K562 (cell line): ENCODE data around the gene TRPM6. TPM values are rescaled to one million over a fixed set of nuclear protein-coding genes. Genes with fewer than 3 reads are reported as not detected.

Source experiments
- ATAC-seq: fragments of 200-7000 bp; cut with Tn5 transposase; 3 replicates; pipeline ENCODE4 v1.9.1; 2020; ENCODE audit warnings: moderate library complexity
- BruUV-seq: library from RNA; stranded (reverse); fragments of 400-500 nt; replicated peaks from 2 replicates; lab custom pipeline; 2021; lab: Mats Ljungman, UMichigan
- CTCF ChIA-PET: fragments of 300-600 bp; formaldehyde crosslinking; extraction: SDS; loops from one replicate; lab custom pipeline; 2021; ENCODE audit warnings: low intra/inter-chr PET ratio; lab: Yijun Ruan, JAX
- POLR2A ChIA-PET: fragments of 300-600, 350-650 bp; sonication (Branson Sonifier 250); formaldehyde crosslinking; extraction: SDS; loops from one replicate; lab custom pipeline; 2021; ENCODE audit warnings: antibody characterized with exemption, inconsistent platforms; lab: Yijun Ruan, JAX
- DNase-seq, 4 experiments: peaks; one replicate each; pipeline versions ENCODE4 v3.0.0 to v3.0.0-alpha.2; 2011 to 2018; ENCODE audit warnings: low spot score in 3 of 4, mixed read lengths in 3 of 4; ENCODE audit errors: extremely low read depth in 1 of 4
- FAIRE-seq: peaks from 2 replicates; lab custom pipeline; 2011; peaks lifted over from hg19 to GRCh38; lab: Jason Lieb, UNC
- H2AFZ ChIP-seq: 2 replicates; pipeline ENCODE4 v1.6.0; 2011; ENCODE audit warnings: low read depth, low read length, control low read depth, inconsistent platforms
- H3K27ac ChIP-seq: fragments of 200-600 bp; 3 replicates; pipeline ENCODE4 v1.8.0; 2011; ENCODE audit warnings: low read depth, mild to moderate bottlenecking, control low read depth, inconsistent platforms, low read length, moderate library complexity, mixed read lengths; ENCODE audit errors: extremely low read depth
- H3K27me3 ChIP-seq, 2 experiments: fragments of 300-600 bp in 1 of 2; 2 replicates in 1 of 2; 3 replicates in 1 of 2; pipeline versions ENCODE4 v1.6.0 to v1.8.0; 2011; ENCODE audit warnings: inconsistent platforms in 2 of 2, low read length in 2 of 2, mild to moderate bottlenecking in 1 of 2, mixed read lengths in 1 of 2, moderate library complexity in 1 of 2; ENCODE audit not compliant: control insufficient read depth in 2 of 2, insufficient read depth in 2 of 2
- H3K36me3 ChIP-seq: fragments of 300-600 bp; 3 replicates; pipeline ENCODE4 v1.8.0; 2011; ENCODE audit warnings: mild to moderate bottlenecking, low read length, inconsistent platforms; ENCODE audit not compliant: control insufficient read depth, insufficient read depth
- H3K4me1 ChIP-seq, 2 experiments: fragments of 200-600 bp in 1 of 2; replicated peaks in 1 of 2; 2 replicates in 1 of 2; 3 replicates in 1 of 2; pipeline versions ENCODE4 v1.5.1 to v1.8.0; 2011; ENCODE audit warnings: inconsistent platforms in 2 of 2, low read length in 2 of 2, mild to moderate bottlenecking in 1 of 2, mixed read lengths in 1 of 2, moderate library complexity in 1 of 2; ENCODE audit not compliant: control insufficient read depth in 2 of 2, insufficient read depth in 2 of 2
- H3K4me2 ChIP-seq: 2 replicates; pipeline ENCODE4 v1.6.1; 2011; ENCODE audit warnings: low read length, control low read depth, inconsistent platforms, mixed read lengths; ENCODE audit not compliant: insufficient read depth
- H3K4me3 ChIP-seq: fragments of 200-600 bp; sonication (generic), shearing (Covaris generic); 2 replicates; pipeline ENCODE4 v1.5.1; 2016; ENCODE audit warnings: control low read depth, inconsistent platforms
- H3K79me2 ChIP-seq: fragments of 200-600 bp; 3 replicates; pipeline ENCODE4 v1.8.0; 2011; ENCODE audit warnings: low read length, inconsistent platforms; ENCODE audit not compliant: control insufficient read depth, insufficient read depth
- H3K9ac ChIP-seq, 2 experiments: 2 replicates each; pipeline versions ENCODE4 v1.6.0 to v1.6.1; 2011; ENCODE audit warnings: low read depth in 2 of 2, low read length in 2 of 2, control low read depth in 1 of 2, inconsistent platforms in 1 of 2, mild to moderate bottlenecking in 1 of 2, mixed read lengths in 1 of 2; ENCODE audit not compliant: insufficient read depth in 1 of 2
- H3K9me1 ChIP-seq: one replicate; pipeline ENCODE4 v1.6.0; 2011; ENCODE audit warnings: inconsistent platforms, mild to moderate bottlenecking, low read length, moderate library complexity; ENCODE audit not compliant: control insufficient read depth, insufficient read depth
- H3K9me3 ChIP-seq: replicated peaks from 2 replicates; pipeline ENCODE4 v1.5.1; 2011; ENCODE audit warnings: low read depth, low read length, inconsistent platforms; ENCODE audit not compliant: control insufficient read depth, insufficient read depth
- H4K20me1 ChIP-seq: replicated peaks from 2 replicates; pipeline ENCODE4 v1.6.1; 2011; ENCODE audit warnings: low read length, inconsistent platforms, mixed read lengths; ENCODE audit not compliant: control insufficient read depth, insufficient read depth
- BHLHE40 ChIP-seq: IDR thresholded peaks from 2 replicates; pipeline ENCODE4 v1.6.1; 2011; ENCODE audit warnings: low read length, improper control_type of control experiment
- CEBPB ChIP-seq: fragments of 450-650 bp; IDR thresholded peaks from 2 replicates; pipeline ENCODE4 v1.6.1; 2016; ENCODE audit warnings: missing genetic modification characterization, missing compliant biosample characterization
- CEBPG ChIP-seq, 3 experiments: fragments of 200-800 bp in 1 of 3; sonication (Bioruptor generic) in 1 of 3; sonication (generic) in 1 of 3; formaldehyde crosslinking in 1 of 3; IDR thresholded peaks in 2 of 3; conservative IDR thresholded peaks in 1 of 3; 2 replicates each; pipeline versions ENCODE4 v1.6.1 to v1.8.0; 2016 to 2022; ENCODE audit warnings: missing compliant biosample characterization in 2 of 3, missing genetic modification characterization in 2 of 3, mild to moderate bottlenecking in 1 of 3, missing genetic modification reagents in 1 of 3
- ETV5 ChIP-seq: sonication (generic); formaldehyde crosslinking; IDR thresholded peaks from 2 replicates; pipeline ENCODE4 v1.4.0; 2020; ENCODE audit warnings: low read depth, mild to moderate bottlenecking, missing genetic modification reagents
- FOXA1 ChIP-seq: fragments of 450-650 bp; IDR thresholded peaks from 2 replicates; pipeline ENCODE4 v1.6.1; 2016; ENCODE audit warnings: mild to moderate bottlenecking, borderline replicate concordance
- FOXK1 ChIP-seq: sonication (generic); formaldehyde crosslinking; IDR thresholded peaks from 2 replicates; pipeline ENCODE4 v1.8.0; 2022; ENCODE audit warnings: missing genetic modification reagents, mild to moderate bottlenecking, borderline replicate concordance
- FOXM1 ChIP-seq, 2 experiments: fragments of 450-650 bp in 1 of 2; sonication (generic) in 1 of 2; formaldehyde crosslinking in 1 of 2; IDR thresholded peaks; 2 replicates each; pipeline versions ENCODE4 v1.6.1 to v1.9.0; 2017 to 2022; ENCODE audit warnings: low read depth in 2 of 2, mild to moderate bottlenecking in 2 of 2, missing genetic modification reagents in 1 of 2, moderate library complexity in 1 of 2
- HDAC8 ChIP-seq: fragments of 450-650 bp; IDR thresholded peaks from 2 replicates; pipeline ENCODE4 v1.6.1; 2016; ENCODE audit warnings: mild to moderate bottlenecking, missing genetic modification characterization, moderate library complexity, missing compliant biosample characterization
- HMG20A ChIP-seq: fragments of 450-650 bp; formaldehyde crosslinking; conservative IDR thresholded peaks from 2 replicates; pipeline ENCODE4 v1.4.0; 2020; ENCODE audit warnings: mild to moderate bottlenecking, mixed read lengths
- HNRNPL ChIP-seq: fragments of 200-400 bp; formaldehyde crosslinking; IDR thresholded peaks from 2 replicates; pipeline ENCODE4 v1.6.1; 2017; ENCODE audit warnings: low read depth, mild to moderate bottlenecking, low read length
- NFIX ChIP-seq: fragments of 250-450 bp; sonication (Bioruptor Pico); IDR thresholded peaks from 2 replicates; pipeline ENCODE4 v1.4.0; 2020; ENCODE audit warnings: low read depth, mild to moderate bottlenecking, moderate library complexity
- SIN3B ChIP-seq: fragments of 450-650 bp; IDR thresholded peaks from 2 replicates; pipeline ENCODE4 v1.6.1; 2017; ENCODE audit warnings: low read depth, mild to moderate bottlenecking, moderate library complexity
- XRCC4 ChIP-seq: IDR thresholded peaks from one replicate; pipeline ENCODE4 v1.6.1; 2011; ENCODE audit not compliant: insufficient read depth, insufficient read length; ENCODE audit errors: extremely low read depth
- ZNF174 ChIP-seq: fragments of 250-450 bp; sonication (Bioruptor Pico); IDR thresholded peaks from 2 replicates; pipeline ENCODE4 v1.4.0; 2020; ENCODE audit warnings: mild to moderate bottlenecking
- ZNF436 ChIP-seq: fragments of 250-450, 450-650 bp; sonication (Bioruptor Pico); formaldehyde crosslinking; IDR thresholded peaks from 2 replicates; pipeline ENCODE4 v1.7.0; 2020; ENCODE audit warnings: mild to moderate bottlenecking
- ZNF717 ChIP-seq: fragments of 250-450 bp; sonication (Bioruptor Pico); IDR thresholded peaks from 2 replicates; pipeline ENCODE4 v1.5.0; 2021
- ZNF830 ChIP-seq: fragments of 250-450 bp; sonication (Bioruptor Pico); IDR thresholded peaks from 2 replicates; pipeline ENCODE4 v1.5.0; 2021; ENCODE audit warnings: mild to moderate bottlenecking
- WGBS: fragments of 100-300 bp; shearing (Covaris generic); methylation state at CpG from one replicate; pipeline ENCODE4 v1.1.6; 2016; ENCODE audit warnings: low coverage, mixed read lengths; ENCODE audit not compliant: insufficient coverage; ENCODE audit errors: missing lambda C conversion rate; 5-methylcytosine and 5-hydroxymethylcytosine counted together
- in situ Hi-C: fragments of 300-500 bp; cut with MboI; formaldehyde crosslinking; loops from 4 replicates; pipeline ENCODE4 v1.15.0; 2018; ENCODE audit warnings: inconsistent platforms, mixed read lengths
- intact Hi-C: fragments of 100-400 bp; cut with micrococcal nuclease; formaldehyde crosslinking; loops from 2 replicates; pipeline ENCODE4 v1.14.2; 2022
- polyA plus RNA-seq, 8 experiments: library from polyadenylated mRNA; depleted of rRNA in 4 of 8; stranded (reverse) in 5 of 8; unstranded in 3 of 8; fragments of >200 nt; fragmentation: Nextera tagmentation in 2 of 8; fragmentation: Illumina TruSeq in 1 of 8; extraction: Ambion mirVana in 2 of 8; extraction: Trizol in 1 of 8; gene quantifications; 2 replicates each; pipeline versions ENCODE4 v1.2.1 to v1.2.3, GENCODE V29; 2011 to 2014; ENCODE audit warnings: inconsistent platforms in 1 of 8, missing spikeins in 1 of 8
- total RNA-seq, 7 experiments: library from RNA; depleted of rRNA in 6 of 7; stranded (reverse); fragments of >200 nt in 6 of 7; fragmentation: Illumina TruSeq in 2 of 7; extraction: Trizol in 2 of 7; gene quantifications; 2 replicates each; pipeline versions ENCODE4 v1.2.1 to v1.2.3, GENCODE V29; 2011 to 2021; ENCODE audit warnings: low replicate concordance in 1 of 7
- TF ChIP-seq, protein P1 (sequence below): fragments of 250-450 bp; sonication (Bioruptor Pico); IDR thresholded peaks from 2 replicates; pipeline ENCODE4 v1.8.0; 2022; ENCODE audit warnings: moderate library complexity, mild to moderate bottlenecking, inconsistent platforms
- TF ChIP-seq, protein P2 (sequence below): sonication (generic); formaldehyde crosslinking; IDR thresholded peaks from 2 replicates; pipeline ENCODE4 v1.8.0; 2022; ENCODE audit warnings: mild to moderate bottlenecking, missing genetic modification reagents, borderline replicate concordance
- TF ChIP-seq, protein P3 (sequence below): IDR thresholded peaks from 2 replicates; pipeline ENCODE4 v1.6.1; 2012; ENCODE audit warnings: low read depth, low read length, improper control_type of control experiment, borderline replicate concordance

TRPM6 gene
- total and polyA plus RNA-seq, 9 of the 15 experiments (the other 6 are each of a cell fraction or from before 2014, with no cell fraction given), result 0.03 to 0.16 (median 0.09) TPM

DNA sequence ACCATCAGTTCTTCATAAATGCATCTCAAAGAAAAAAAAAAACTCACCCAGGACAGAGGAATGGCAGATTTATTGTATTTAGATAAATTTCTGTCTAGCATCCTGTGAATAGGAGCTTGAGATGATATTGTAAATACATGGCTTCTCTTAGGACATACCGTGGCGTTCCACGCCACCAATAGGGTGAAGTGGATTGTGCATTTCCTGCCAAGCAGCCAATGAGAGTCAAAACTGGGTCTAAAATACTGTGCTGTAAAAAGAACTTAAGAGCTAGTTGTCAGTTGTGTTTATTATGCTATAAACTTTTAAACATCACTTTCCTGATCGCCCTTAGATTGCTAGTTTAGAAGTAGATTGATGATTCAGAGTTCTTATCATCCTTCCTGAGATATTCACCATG is 20.9 kb upstream of the TRPM6 start:
- Histone ChIP-seq H3K79me2 (no peaks in the 10 kb centered on the region), H3K36me3 (no peaks in the 10 kb centered on the region), H3K4me1 (no peaks in the 10 kb centered on the region; a peak in 1 of 5 replicates), H3K9me3 (no peaks in the 10 kb centered on the region), H3K27ac (no peak overlapping the region), H2AFZ (no peak overlapping the region), H3K9me1 (no peaks in the 10 kb centered on the region), H3K4me2 (no peak overlapping the region), H3K9ac (no peak overlapping the region), H3K4me3 (no peak overlapping the region), H3K27me3 (peaks cover 0 to 6% of the 10 kb centered on the region in 2 experiments; a peak in 2 of 5 replicates), H4K20me1 (no peaks in the 10 kb centered on the region)
- DNase-seq (no peak), ATAC-seq (no peak), FAIRE-seq (no peak)
- no peak for TF ChIP-seq XRCC4
- TF ChIP-seq FOXK1 (CRISPR knock-in tag), result no peak
- TF ChIP-seq NFIX (CRISPR knock-in tag), result no peak
- TF ChIP-seq, protein P1, sequence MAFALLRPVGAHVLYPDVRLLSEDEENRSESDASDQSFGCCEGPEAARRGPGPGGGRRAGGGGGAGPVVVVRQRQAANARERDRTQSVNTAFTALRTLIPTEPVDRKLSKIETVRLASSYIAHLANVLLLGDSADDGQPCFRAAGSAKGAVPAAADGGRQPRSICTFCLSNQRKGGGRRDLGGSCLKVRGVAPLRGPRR (CRISPR knock-in tag), result no peak
- TF ChIP-seq CEBPG (CRISPR knock-in tag; IDR thresholded peaks at IDR 0.05), result no peak
- TF ChIP-seq CEBPG (tag; conservative IDR thresholded peaks at IDR 0.05 in 1 of 2, IDR thresholded peaks at IDR 0.05 in 1 of 2), result no peak
- TF ChIP-seq HMG20A, result no peak
- TF ChIP-seq ZNF436 (CRISPR knock-in tag), result no peak
- TF ChIP-seq, protein P2, sequence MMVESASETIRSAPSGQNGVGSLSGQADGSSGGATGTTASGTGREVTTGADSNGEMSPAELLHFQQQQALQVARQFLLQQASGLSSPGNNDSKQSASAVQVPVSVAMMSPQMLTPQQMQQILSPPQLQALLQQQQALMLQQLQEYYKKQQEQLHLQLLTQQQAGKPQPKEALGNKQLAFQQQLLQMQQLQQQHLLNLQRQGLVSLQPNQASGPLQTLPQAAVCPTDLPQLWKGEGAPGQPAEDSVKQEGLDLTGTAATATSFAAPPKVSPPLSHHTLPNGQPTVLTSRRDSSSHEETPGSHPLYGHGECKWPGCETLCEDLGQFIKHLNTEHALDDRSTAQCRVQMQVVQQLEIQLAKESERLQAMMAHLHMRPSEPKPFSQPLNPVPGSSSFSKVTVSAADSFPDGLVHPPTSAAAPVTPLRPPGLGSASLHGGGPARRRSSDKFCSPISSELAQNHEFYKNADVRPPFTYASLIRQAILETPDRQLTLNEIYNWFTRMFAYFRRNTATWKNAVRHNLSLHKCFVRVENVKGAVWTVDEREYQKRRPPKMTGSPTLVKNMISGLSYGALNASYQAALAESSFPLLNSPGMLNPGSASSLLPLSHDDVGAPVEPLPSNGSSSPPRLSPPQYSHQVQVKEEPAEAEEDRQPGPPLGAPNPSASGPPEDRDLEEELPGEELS (CRISPR knock-in tag), result no peak
- TF ChIP-seq FOXA1, result no peak
- no peak for TF ChIP-seq ZNF717
- TF ChIP-seq SIN3B, result no peak
- TF ChIP-seq HNRNPL, result no peak
- TF ChIP-seq BHLHE40, result no peak
- no peak for TF ChIP-seq FOXM1 (IDR thresholded peaks at IDR 0.05; ENCODE audit: low read depth)
- TF ChIP-seq FOXM1 (CRISPR knock-in tag; IDR thresholded peaks at IDR 0.05; ENCODE audit: low read depth), result no peak
- TF ChIP-seq ETV5 (CRISPR knock-in tag), result no peak
- TF ChIP-seq, protein P3, sequence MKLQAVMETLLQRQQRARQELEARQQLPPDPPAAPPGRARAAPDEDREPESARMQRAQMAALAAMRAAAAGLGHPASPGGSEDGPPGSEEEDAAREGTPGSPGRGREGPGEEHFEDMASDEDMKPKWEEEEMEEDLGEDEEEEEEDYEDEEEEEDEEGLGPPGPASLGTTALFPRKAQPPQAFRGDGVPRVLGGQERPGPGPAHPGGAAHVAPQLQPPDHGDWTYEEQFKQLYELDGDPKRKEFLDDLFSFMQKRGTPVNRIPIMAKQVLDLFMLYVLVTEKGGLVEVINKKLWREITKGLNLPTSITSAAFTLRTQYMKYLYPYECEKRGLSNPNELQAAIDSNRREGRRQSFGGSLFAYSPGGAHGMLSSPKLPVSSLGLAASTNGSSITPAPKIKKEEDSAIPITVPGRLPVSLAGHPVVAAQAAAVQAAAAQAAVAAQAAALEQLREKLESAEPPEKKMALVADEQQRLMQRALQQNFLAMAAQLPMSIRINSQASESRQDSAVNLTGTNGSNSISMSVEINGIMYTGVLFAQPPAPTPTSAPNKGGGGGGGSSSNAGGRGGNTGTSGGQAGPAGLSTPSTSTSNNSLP, result no peak
- no peak for TF ChIP-seq CEBPB (tag)
- TF ChIP-seq HDAC8 (tag), result no peak
- TF ChIP-seq ZNF174 (CRISPR knock-in tag), result no peak
- no peak for TF ChIP-seq ZNF830
- CTCF ChIA-PET, result no interaction called here
- intact Hi-C loops, result no loop called here
- no TSS peak for BruUV-seq
- POLR2A ChIA-PET, result no interaction called here
- in situ Hi-C loops, result no loop called here
- WGBS, result 0% methylated on average over 4 of the region's 4 CpGs
